ENCODE data around the gene RIMKLB. TPM values are rescaled to one million over a fixed set of nuclear protein-coding genes. Genes with fewer than 3 reads are reported as not detected.

Gene RIMKLB
- total and polyA plus RNA-seq, 2 of the 4 experiments (the other 2 are of a cell fraction), result 12.5 to 18.8 TPM

DNA sequence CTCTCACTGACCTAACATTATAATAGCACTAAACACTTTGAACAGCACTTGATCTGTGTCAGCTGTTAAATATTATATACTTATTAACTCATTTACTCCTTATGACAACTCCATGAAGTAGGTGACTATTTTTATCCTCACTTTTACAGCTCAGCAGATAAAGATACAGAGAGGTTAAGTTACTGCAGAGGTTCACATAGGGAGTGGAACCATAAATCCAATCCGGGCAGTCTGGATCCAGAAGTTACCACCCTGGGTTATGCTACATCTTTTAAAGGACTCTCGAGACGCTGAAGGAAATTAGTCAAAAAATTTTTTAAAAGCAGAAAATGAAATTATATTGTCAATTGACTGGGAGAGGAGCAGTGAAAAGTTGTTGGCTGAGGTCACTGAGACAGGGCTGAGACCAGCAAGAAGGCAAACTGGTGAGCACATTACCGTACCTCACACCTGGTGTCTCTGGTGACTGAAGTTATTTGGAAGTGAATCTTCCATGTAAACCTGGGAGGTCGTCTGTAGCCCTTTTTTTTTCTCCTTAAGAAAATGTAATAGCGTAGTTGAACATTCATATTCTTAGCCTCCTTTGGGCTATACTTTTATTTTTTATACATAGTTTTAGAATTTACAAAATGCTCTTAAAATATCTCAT lies 1.2 kb upstream of the RIMKLB start:
- H2BK120ac ChIP-seq (ENCODE audit: low read depth, low read length), result no peak overlapping the region
- no peak overlapping the region for H2BK5ac ChIP-seq (ENCODE audit: low read depth, low read length, poor library complexity, severe bottlenecking)
- peak overlapping the region; percentile 97 for H3K4me3 ChIP-seq (ENCODE audit: insufficient read depth, low read depth, low read length)
- H3K4me2 ChIP-seq (ENCODE audit: low read depth, low read length), result peak overlapping the region; percentile 86
- WGBS, 2 experiments (ENCODE audit: extremely low coverage in 2 of 2, insufficient read length in 1 of 2), result 37% methylated on average over 3 of the region's 6 CpGs; no CpG with 5 or more reads in 1 of the 2 experiments
- no peak overlapping the region; the same call in 1 of the 2 replicates for H3K27ac ChIP-seq (ENCODE audit: insufficient read depth, low read length)
- no peaks in the 10 kb centered on the region for H3K36me3 ChIP-seq (ENCODE audit: control insufficient read depth, insufficient read depth, low read length)
- H3K4me1 ChIP-seq (ENCODE audit: control insufficient read depth, insufficient read depth, low read length), result no peaks in the 10 kb centered on the region
- H3K9ac ChIP-seq (ENCODE audit: low read depth, low read length), result peak overlapping the region; percentile 71; the same call in 1 of the 2 replicates
- ATAC-seq (ENCODE audit: low read depth) (no peak), DNase-seq (no peak)
- H4K5ac ChIP-seq (ENCODE audit: low read depth, low read length), result no peak overlapping the region
- no peak overlapping the region for H2AFZ ChIP-seq (replicated peaks; ENCODE audit: low read length, poor library complexity)
- no peak overlapping the region for H3K14ac ChIP-seq (replicated peaks; ENCODE audit: low read depth, low read length)
- ChIA-PET POLR2A (ENCODE audit: unreplicated experiment) (no interaction called here), CTCF (no interaction called here)
- H2BK20ac ChIP-seq (ENCODE audit: low read depth, low read length), result no peak overlapping the region
- H4K8ac ChIP-seq (ENCODE audit: low read depth in 2 of 2, low read length in 2 of 2), result no peak overlapping the region
- TF ChIP-seq RFX5 (IDR thresholded peaks at IDR 0.05; ENCODE audit: low read depth, low read length) (no peak), SMC3 (IDR thresholded peaks at IDR 0.05; ENCODE audit: low read depth, low read length) (no peak), RAD21 (IDR thresholded peaks at IDR 0.05; ENCODE audit: low read length) (no peak), CEBPB (IDR thresholded peaks at IDR 0.05; ENCODE audit: low read depth, low read length) (no peak), MXI1 (IDR thresholded peaks at IDR 0.05; ENCODE audit: borderline replicate concordance, low read depth, low read length) (no peak)
- TF ChIP-seq, protein P1, sequence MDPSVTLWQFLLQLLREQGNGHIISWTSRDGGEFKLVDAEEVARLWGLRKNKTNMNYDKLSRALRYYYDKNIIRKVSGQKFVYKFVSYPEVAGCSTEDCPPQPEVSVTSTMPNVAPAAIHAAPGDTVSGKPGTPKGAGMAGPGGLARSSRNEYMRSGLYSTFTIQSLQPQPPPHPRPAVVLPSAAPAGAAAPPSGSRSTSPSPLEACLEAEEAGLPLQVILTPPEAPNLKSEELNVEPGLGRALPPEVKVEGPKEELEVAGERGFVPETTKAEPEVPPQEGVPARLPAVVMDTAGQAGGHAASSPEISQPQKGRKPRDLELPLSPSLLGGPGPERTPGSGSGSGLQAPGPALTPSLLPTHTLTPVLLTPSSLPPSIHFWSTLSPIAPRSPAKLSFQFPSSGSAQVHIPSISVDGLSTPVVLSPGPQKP (IDR thresholded peaks at IDR 0.05; ENCODE audit: borderline replicate concordance, low read depth, low read length), result no peak
- TF ChIP-seq, protein P2, sequence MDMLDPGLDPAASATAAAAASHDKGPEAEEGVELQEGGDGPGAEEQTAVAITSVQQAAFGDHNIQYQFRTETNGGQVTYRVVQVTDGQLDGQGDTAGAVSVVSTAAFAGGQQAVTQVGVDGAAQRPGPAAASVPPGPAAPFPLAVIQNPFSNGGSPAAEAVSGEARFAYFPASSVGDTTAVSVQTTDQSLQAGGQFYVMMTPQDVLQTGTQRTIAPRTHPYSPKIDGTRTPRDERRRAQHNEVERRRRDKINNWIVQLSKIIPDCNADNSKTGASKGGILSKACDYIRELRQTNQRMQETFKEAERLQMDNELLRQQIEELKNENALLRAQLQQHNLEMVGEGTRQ (IDR thresholded peaks at IDR 0.05; ENCODE audit: low read depth, low read length), result no peak
- peaks cover 6% of the 10 kb centered on the region; the same call in 1 of the 2 replicates for H4K20me1 ChIP-seq (ENCODE audit: insufficient read depth, low read length)
- no peak overlapping the region for H3K4ac ChIP-seq (ENCODE audit: low read depth, low read length)
- dilution Hi-C loops (cut with HindIII; ENCODE audit: low sequenced_read_pairs, unreplicated experiment), result no loop called here
- no peaks in the 10 kb centered on the region for H3K9me1 ChIP-seq (ENCODE audit: insufficient read depth, low read length)
- no peak overlapping the region for H2AK5ac ChIP-seq (ENCODE audit: low read depth, low read length)
- H4K91ac ChIP-seq (ENCODE audit: insufficient read depth, low read depth, low read length), result no peak overlapping the region
- no TSS peak for BruUV-seq (replicated peaks)
- no peak overlapping the region for H3K18ac ChIP-seq (ENCODE audit: low read depth, low read length)
- H3K9me3 ChIP-seq (ENCODE audit: control insufficient read depth, insufficient read depth, low read length), result no peaks in the 10 kb centered on the region
- peaks cover 4 to 19% of the 10 kb centered on the region in 2 experiments; a peak in 1 of 4 replicates for H3K79me1 ChIP-seq (ENCODE audit: low read depth in 1 of 2, low read length in 2 of 2)
- intact Hi-C loops (cut with micrococcal nuclease), result loop anchor here (5.0 kb wide), 2 partner anchors 86 to 724 kb away; no protein-coding TSS in a partner anchor
- no peak overlapping the region for H2BK15ac ChIP-seq (ENCODE audit: low read depth, low read length)
- in situ Hi-C loops (cut with MboI; ENCODE audit: low sequenced_read_pairs), result no loop called here
- H3K56ac ChIP-seq (ENCODE audit: extremely low read depth, insufficient read depth, low read length), result no peak overlapping the region
- H3K23ac ChIP-seq (ENCODE audit: low read depth, low read length), result no peak overlapping the region
- no peaks in the 10 kb centered on the region for H3K27me3 ChIP-seq (ENCODE audit: control insufficient read depth, insufficient read depth, low read length)
- no peak overlapping the region for H2AK9ac ChIP-seq (replicated peaks; ENCODE audit: low read depth, low read length, poor library complexity)
